MM.1S (cell line): ENCODE data around the gene TANC1.

Experiments
- DNase-seq: peaks from one replicate; pipeline ENCODE4 v3.0.0-alpha.2; 2015
- H2AFZ ChIP-seq: fragments of 300-600 bp; sonication (generic); 2 replicates; pipeline ENCODE4 v1.6.0; 2016; ENCODE audit warnings: antibody characterized with exemption, low read length
- H3F3A ChIP-seq: fragments of 300-600 bp; sonication (generic); 2 replicates; pipeline ENCODE4 v1.6.1; 2016; ENCODE audit warnings: mild to moderate bottlenecking, antibody characterized with exemption, low read length, moderate library complexity, mixed read lengths; ENCODE audit not compliant: insufficient read depth
- H3K27ac ChIP-seq: fragments of 300-600 bp; sonication (generic); 2 replicates; pipeline ENCODE4 v1.5.1; 2016; ENCODE audit warnings: mild to moderate bottlenecking, low read length
- H3K27me3 ChIP-seq: fragments of 300-600 bp; sonication (generic); replicated peaks from 2 replicates; pipeline ENCODE4 v1.6.0; 2016; ENCODE audit warnings: low read length; ENCODE audit not compliant: insufficient read depth
- H3K36me3 ChIP-seq: fragments of 300-600 bp; sonication (generic); replicated peaks from 2 replicates; pipeline ENCODE4 v1.6.1; 2016; ENCODE audit warnings: mild to moderate bottlenecking, low read length, mixed read lengths; ENCODE audit not compliant: insufficient read depth
- H3K4me1 ChIP-seq: fragments of 300-600 bp; sonication (generic); 2 replicates; pipeline ENCODE4 v1.6.1; 2016; ENCODE audit warnings: low read length, mixed read lengths
- H3K4me2 ChIP-seq: fragments of 300-600 bp; sonication (generic); 2 replicates; pipeline ENCODE4 v1.6.0; 2016; ENCODE audit warnings: low read depth, low read length
- H3K4me3 ChIP-seq: fragments of 300-600 bp; sonication (generic); 2 replicates; pipeline ENCODE4 v1.5.1; 2016; ENCODE audit warnings: low read length, mixed read lengths
- H3K79me2 ChIP-seq: fragments of 300-600 bp; sonication (generic); 2 replicates; pipeline ENCODE4 v1.6.1; 2016; ENCODE audit warnings: mixed run types, low read length, mixed read lengths
- H3K9ac ChIP-seq: fragments of 300-600 bp; sonication (generic); 2 replicates; pipeline ENCODE4 v1.6.1; 2016; ENCODE audit warnings: low read length, mixed read lengths
- H3K9me2 ChIP-seq: fragments of 300-600 bp; sonication (generic); replicated peaks from 2 replicates; pipeline ENCODE4 v1.6.1; 2016; ENCODE audit warnings: mild to moderate bottlenecking, low read length, mixed read lengths; ENCODE audit not compliant: insufficient read depth
- H3K9me3 ChIP-seq: fragments of 300-600 bp; sonication (generic); replicated peaks from 2 replicates; pipeline ENCODE4 v1.6.1; 2016; ENCODE audit warnings: mild to moderate bottlenecking, low read length, mixed read lengths; ENCODE audit not compliant: insufficient read depth
- H4K20me1 ChIP-seq: fragments of 300-600 bp; sonication (generic); 2 replicates; pipeline ENCODE4 v1.6.1; 2016; ENCODE audit warnings: mild to moderate bottlenecking, low read length, moderate library complexity, mixed read lengths; ENCODE audit not compliant: insufficient read depth
- CTCF ChIP-seq: fragments of 300-600 bp; sonication (generic); IDR thresholded peaks from 2 replicates; pipeline ENCODE4 v1.5.1; 2016; ENCODE audit warnings: antibody characterized with exemption, low read length, mixed read lengths
- EZH2 ChIP-seq: fragments of 300-600 bp; sonication (generic); optimal IDR thresholded peaks from 2 replicates; pipeline ENCODE3; 2017; ENCODE audit warnings: low read depth, mild to moderate bottlenecking, antibody characterized with exemption, low read length, mixed read lengths
- EZH2phosphoT487 ChIP-seq: fragments of 300-600 bp; sonication (generic); IDR thresholded peaks from 2 replicates; pipeline ENCODE4 v1.6.1; 2018; ENCODE audit warnings: antibody characterized with exemption, low read length

The TANC1 gene

GRCh38 chr2:159160954-159161353 lies 192.5 kb downstream of the TANC1 start:
- no peak for DNase-seq
- Histone ChIP-seq H3K9me3 (no peaks in the 10 kb centered on the region), H3K9me2 (no peaks in the 10 kb centered on the region), H3K27ac (no peak overlapping the region), H3K9ac (no peak overlapping the region), H4K20me1 (no peaks in the 10 kb centered on the region), H3K79me2 (no peaks in the 10 kb centered on the region), H3K27me3 (no peaks in the 10 kb centered on the region), H3K36me3 (no peaks in the 10 kb centered on the region), H2AFZ (no peak overlapping the region), H3K4me2 (no peak overlapping the region), H3K4me1 (peaks cover 22% of the 10 kb centered on the region), H3F3A (peaks cover 7% of the 10 kb centered on the region), H3K4me3 (no peak overlapping the region)
- TF ChIP-seq EZH2phosphoT487 = no peak
- no peak for TF ChIP-seq CTCF
- no peak for TF ChIP-seq EZH2

- H3K4me2 ChIP-seq = peak overlapping the region; percentile 59
- no peaks in the 10 kb centered on the region for H3K9me2 ChIP-seq
- H3K4me1 ChIP-seq = peaks cover 22% of the 10 kb centered on the region
- peak overlapping the region; percentile 37 for H2AFZ ChIP-seq
- no peak for TF ChIP-seq EZH2
- no peak for TF ChIP-seq EZH2phosphoT487
- TF ChIP-seq CTCF = no peak
- peak overlapping the region; percentile 22; the same call in 1 of the 2 replicates for H3K9ac ChIP-seq
- DNase-seq = peak; percentile 85
- no peak overlapping the region; the same call in 1 of the 2 replicates for H3K4me3 ChIP-seq
- H3K36me3 ChIP-seq = no peaks in the 10 kb centered on the region
- no peaks in the 10 kb centered on the region for H4K20me1 ChIP-seq
- H3K27me3 ChIP-seq = no peaks in the 10 kb centered on the region
- H3K9me3 ChIP-seq = no peaks in the 10 kb centered on the region
- peaks cover 7% of the 10 kb centered on the region for H3F3A ChIP-seq
- H3K27ac ChIP-seq = peak overlapping the region; percentile 48; the same call in 1 of the 2 replicates
- H3K79me2 ChIP-seq = no peaks in the 10 kb centered on the region
These were observed 195.5 kb downstream of the TANC1 start for GRCh38 chr2:159163930-159164329.

GRCh38 chr2:159164457-159164911 lies 196.0 kb downstream of the TANC1 start:
- H3K9ac ChIP-seq = no peak overlapping the region
- H3K27ac ChIP-seq = peak overlapping the region; percentile 48; the same call in 1 of the 2 replicates
- peaks cover 22% of the 10 kb centered on the region for H3K4me1 ChIP-seq
- H4K20me1 ChIP-seq = no peaks in the 10 kb centered on the region
- no peak overlapping the region for H3K4me3 ChIP-seq
- peak overlapping the region; percentile 19; the same call in 1 of the 2 replicates for H3K4me2 ChIP-seq
- H2AFZ ChIP-seq = 0 out of 2 replicates have a peak overlapping the region, but pooled peaks have one; percentile 16
- DNase-seq = peak; percentile 37
- peaks cover 7% of the 10 kb centered on the region for H3F3A ChIP-seq
- H3K9me2 ChIP-seq = no peaks in the 10 kb centered on the region
- no peaks in the 10 kb centered on the region for H3K79me2 ChIP-seq
- TF ChIP-seq EZH2phosphoT487 = no peak
- no peak for TF ChIP-seq CTCF
- TF ChIP-seq EZH2 = no peak
- no peaks in the 10 kb centered on the region for H3K36me3 ChIP-seq
- no peaks in the 10 kb centered on the region for H3K9me3 ChIP-seq
- H3K27me3 ChIP-seq = no peaks in the 10 kb centered on the region
